ENCODE data around the gene MINDY4. TPM values are rescaled to one million over a fixed set of nuclear protein-coding genes. Genes with fewer than 3 reads are reported as not detected.

Gene MINDY4
- total and polyA plus RNA-seq, 2 of the 8 experiments (the other 6 are each of a cell fraction or from before 2014, with no cell fraction given): 1.3 to 3.6 TPM

DNA sequence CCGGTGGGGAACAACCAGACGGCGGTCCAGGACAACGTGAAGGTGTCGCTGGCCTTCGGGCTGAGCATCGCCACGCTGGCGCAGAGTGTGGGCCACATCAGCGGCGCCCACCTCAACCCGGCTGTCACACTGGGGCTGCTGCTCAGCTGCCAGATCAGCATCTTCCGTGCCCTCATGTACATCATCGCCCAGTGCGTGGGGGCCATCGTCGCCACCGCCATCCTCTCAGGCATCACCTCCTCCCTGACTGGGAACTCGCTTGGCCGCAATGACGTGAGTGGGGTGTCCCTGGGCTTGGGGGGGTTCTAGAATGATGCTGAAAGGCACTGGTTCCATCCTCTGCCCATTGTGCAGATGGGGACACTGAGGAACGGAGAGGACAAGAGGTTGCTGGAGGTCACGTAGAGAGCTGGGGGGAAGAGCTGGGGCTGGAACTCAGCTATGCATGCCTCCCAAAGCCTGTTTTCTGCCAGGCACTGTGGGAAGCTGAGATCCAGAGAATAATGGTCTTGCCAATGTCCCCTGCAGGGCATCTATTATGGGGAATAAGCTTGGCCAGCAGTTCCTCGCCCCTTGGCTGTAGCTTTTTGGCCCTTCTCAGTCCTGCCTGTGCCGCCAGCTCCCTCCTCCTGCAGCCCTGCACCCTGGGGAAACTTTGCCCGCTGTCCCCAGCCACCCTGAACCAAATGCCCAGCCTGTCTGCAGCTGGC is 141.0 kb downstream of the MINDY4 start (continued):
- TF ChIP-seq, protein P1, sequence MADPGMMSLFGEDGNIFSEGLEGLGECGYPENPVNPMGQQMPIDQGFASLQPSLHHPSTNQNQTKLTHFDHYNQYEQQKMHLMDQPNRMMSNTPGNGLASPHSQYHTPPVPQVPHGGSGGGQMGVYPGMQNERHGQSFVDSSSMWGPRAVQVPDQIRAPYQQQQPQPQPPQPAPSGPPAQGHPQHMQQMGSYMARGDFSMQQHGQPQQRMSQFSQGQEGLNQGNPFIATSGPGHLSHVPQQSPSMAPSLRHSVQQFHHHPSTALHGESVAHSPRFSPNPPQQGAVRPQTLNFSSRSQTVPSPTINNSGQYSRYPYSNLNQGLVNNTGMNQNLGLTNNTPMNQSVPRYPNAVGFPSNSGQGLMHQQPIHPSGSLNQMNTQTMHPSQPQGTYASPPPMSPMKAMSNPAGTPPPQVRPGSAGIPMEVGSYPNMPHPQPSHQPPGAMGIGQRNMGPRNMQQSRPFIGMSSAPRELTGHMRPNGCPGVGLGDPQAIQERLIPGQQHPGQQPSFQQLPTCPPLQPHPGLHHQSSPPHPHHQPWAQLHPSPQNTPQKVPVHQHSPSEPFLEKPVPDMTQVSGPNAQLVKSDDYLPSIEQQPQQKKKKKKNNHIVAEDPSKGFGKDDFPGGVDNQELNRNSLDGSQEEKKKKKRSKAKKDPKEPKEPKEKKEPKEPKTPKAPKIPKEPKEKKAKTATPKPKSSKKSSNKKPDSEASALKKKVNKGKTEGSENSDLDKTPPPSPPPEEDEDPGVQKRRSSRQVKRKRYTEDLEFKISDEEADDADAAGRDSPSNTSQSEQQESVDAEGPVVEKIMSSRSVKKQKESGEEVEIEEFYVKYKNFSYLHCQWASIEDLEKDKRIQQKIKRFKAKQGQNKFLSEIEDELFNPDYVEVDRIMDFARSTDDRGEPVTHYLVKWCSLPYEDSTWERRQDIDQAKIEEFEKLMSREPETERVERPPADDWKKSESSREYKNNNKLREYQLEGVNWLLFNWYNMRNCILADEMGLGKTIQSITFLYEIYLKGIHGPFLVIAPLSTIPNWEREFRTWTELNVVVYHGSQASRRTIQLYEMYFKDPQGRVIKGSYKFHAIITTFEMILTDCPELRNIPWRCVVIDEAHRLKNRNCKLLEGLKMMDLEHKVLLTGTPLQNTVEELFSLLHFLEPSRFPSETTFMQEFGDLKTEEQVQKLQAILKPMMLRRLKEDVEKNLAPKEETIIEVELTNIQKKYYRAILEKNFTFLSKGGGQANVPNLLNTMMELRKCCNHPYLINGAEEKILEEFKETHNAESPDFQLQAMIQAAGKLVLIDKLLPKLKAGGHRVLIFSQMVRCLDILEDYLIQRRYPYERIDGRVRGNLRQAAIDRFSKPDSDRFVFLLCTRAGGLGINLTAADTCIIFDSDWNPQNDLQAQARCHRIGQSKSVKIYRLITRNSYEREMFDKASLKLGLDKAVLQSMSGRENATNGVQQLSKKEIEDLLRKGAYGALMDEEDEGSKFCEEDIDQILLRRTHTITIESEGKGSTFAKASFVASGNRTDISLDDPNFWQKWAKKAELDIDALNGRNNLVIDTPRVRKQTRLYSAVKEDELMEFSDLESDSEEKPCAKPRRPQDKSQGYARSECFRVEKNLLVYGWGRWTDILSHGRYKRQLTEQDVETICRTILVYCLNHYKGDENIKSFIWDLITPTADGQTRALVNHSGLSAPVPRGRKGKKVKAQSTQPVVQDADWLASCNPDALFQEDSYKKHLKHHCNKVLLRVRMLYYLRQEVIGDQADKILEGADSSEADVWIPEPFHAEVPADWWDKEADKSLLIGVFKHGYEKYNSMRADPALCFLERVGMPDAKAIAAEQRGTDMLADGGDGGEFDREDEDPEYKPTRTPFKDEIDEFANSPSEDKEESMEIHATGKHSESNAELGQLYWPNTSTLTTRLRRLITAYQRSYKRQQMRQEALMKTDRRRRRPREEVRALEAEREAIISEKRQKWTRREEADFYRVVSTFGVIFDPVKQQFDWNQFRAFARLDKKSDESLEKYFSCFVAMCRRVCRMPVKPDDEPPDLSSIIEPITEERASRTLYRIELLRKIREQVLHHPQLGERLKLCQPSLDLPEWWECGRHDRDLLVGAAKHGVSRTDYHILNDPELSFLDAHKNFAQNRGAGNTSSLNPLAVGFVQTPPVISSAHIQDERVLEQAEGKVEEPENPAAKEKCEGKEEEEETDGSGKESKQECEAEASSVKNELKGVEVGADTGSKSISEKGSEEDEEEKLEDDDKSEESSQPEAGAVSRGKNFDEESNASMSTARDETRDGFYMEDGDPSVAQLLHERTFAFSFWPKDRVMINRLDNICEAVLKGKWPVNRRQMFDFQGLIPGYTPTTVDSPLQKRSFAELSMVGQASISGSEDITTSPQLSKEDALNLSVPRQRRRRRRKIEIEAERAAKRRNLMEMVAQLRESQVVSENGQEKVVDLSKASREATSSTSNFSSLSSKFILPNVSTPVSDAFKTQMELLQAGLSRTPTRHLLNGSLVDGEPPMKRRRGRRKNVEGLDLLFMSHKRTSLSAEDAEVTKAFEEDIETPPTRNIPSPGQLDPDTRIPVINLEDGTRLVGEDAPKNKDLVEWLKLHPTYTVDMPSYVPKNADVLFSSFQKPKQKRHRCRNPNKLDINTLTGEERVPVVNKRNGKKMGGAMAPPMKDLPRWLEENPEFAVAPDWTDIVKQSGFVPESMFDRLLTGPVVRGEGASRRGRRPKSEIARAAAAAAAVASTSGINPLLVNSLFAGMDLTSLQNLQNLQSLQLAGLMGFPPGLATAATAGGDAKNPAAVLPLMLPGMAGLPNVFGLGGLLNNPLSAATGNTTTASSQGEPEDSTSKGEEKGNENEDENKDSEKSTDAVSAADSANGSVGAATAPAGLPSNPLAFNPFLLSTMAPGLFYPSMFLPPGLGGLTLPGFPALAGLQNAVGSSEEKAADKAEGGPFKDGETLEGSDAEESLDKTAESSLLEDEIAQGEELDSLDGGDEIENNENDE (IDR thresholded peaks at IDR 0.05; ENCODE audit: insufficient replicate concordance, low read length): no peak
- TF ChIP-seq RNF2 (IDR thresholded peaks at IDR 0.05; ENCODE audit: borderline replicate concordance, low read depth, low read length, missing control alignments, poor library complexity, severe bottlenecking) (no peak), TAF7 (optimal IDR thresholded peaks at IDR 0.05; ENCODE audit: borderline replicate concordance, low read depth, low read length) (no peak), CBX5 (IDR thresholded peaks at IDR 0.05; ENCODE audit: low read depth, low read length) (no peak), GABPA (IDR thresholded peaks at IDR 0.05; ENCODE audit: borderline replicate concordance, insufficient read depth, low read length) (no peak), SIRT6 (IDR thresholded peaks at IDR 0.05; ENCODE audit: low read length) (no peak), NRF1 (IDR thresholded peaks at IDR 0.05; ENCODE audit: low read depth, low read length) (no peak)
- TF ChIP-seq, protein P2, sequence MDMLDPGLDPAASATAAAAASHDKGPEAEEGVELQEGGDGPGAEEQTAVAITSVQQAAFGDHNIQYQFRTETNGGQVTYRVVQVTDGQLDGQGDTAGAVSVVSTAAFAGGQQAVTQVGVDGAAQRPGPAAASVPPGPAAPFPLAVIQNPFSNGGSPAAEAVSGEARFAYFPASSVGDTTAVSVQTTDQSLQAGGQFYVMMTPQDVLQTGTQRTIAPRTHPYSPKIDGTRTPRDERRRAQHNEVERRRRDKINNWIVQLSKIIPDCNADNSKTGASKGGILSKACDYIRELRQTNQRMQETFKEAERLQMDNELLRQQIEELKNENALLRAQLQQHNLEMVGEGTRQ (IDR thresholded peaks at IDR 0.05; ENCODE audit: low read length): no peak

Data from H1 (cell line).